ENCODE results near the gene TTYH3. TPM values are rescaled to one million over a fixed set of nuclear protein-coding genes. Genes with fewer than 3 reads are reported as not detected.

TTYH3 gene
- total and polyA plus RNA-seq, 2 of the 8 experiments (the other 6 are each of a cell fraction or from before 2014, with no cell fraction given): 66.2 to 169 TPM

- 77% methylated on average over 4 of the region's 4 CpGs; no CpG with 5 or more reads in 1 of the 2 experiments for WGBS, 2 experiments (ENCODE audit: extremely low coverage in 1 of 2, insufficient coverage in 1 of 2, insufficient read length in 1 of 2, insufficient replicate concordance in 2 of 2, low coverage in 1 of 2, low lambda C conversion rate in 2 of 2, missing lambda C conversion rate in 1 of 2)
- Histone ChIP-seq H3K36me3 (ENCODE audit: control insufficient read depth in 2 of 4, insufficient read depth in 4 of 4, low read length in 3 of 4) (peaks cover 0 to 22% (median 3%) of the 10 kb centered on the region in 4 experiments; a peak in 4 of 8 replicates), H3K23ac (ENCODE audit: insufficient read length) (no peak overlapping the region), H3K4me1 (replicated peaks in 1 of 4; ENCODE audit: control insufficient read depth in 3 of 4, insufficient read depth in 4 of 4, low read length in 3 of 4) (peaks cover 0 to 4% (median under 1%) of the 10 kb centered on the region in 4 experiments; a peak in 2 of 7 replicates), H3K14ac (ENCODE audit: insufficient read length) (no peak overlapping the region), H3K4me3 (ENCODE audit: extremely low read depth in 1 of 4, insufficient read depth in 2 of 4, low read depth in 3 of 4, low read length in 4 of 4) (no peak overlapping the region), H3K56ac (replicated peaks; ENCODE audit: insufficient read length, low read depth, low read length) (no peak overlapping the region), H3K4ac (replicated peaks; ENCODE audit: insufficient read length, low read depth, low read length) (no peak overlapping the region), H2BK5ac (ENCODE audit: low read depth, low read length) (no peak overlapping the region), H3K18ac (ENCODE audit: extremely low read depth, low read length) (no peak overlapping the region), H3K23me2 (ENCODE audit: low read depth, low read length) (no peaks in the 10 kb centered on the region), H2AFZ (ENCODE audit: low read length) (no peak overlapping the region), H2AK5ac (ENCODE audit: low read depth, low read length) (no peak overlapping the region), H4K20me1 (replicated peaks in 1 of 2; ENCODE audit: control insufficient read depth in 1 of 2, insufficient read depth in 2 of 2, low read length in 2 of 2) (peaks cover 0 to 12% of the 10 kb centered on the region in 2 experiments), H3K27ac (ENCODE audit: low read depth, low read length) (no peak overlapping the region; the same call in 1 of the 2 replicates), H3K27me3 (replicated peaks in 1 of 4; ENCODE audit: control insufficient read depth in 3 of 4, extremely low read depth in 1 of 4, insufficient read depth in 3 of 4, low read length in 3 of 4) (peaks cover 0 to 4% (median 0%) of the 10 kb centered on the region in 4 experiments; a peak in 1 of 7 replicates), H4K5ac (ENCODE audit: insufficient read length, low read depth, low read length) (no peak overlapping the region), H2BK12ac (ENCODE audit: low read depth, low read length) (no peak overlapping the region), H3K9me3 (ENCODE audit: insufficient read depth in 2 of 2, low read depth in 1 of 2, low read length in 1 of 2) (peaks cover 0 to 4% of the 10 kb centered on the region in 2 experiments; a peak in 2 of 4 replicates), H3K4me2 (ENCODE audit: insufficient read depth in 1 of 2, low read depth in 2 of 2, low read length in 2 of 2) (no peak overlapping the region), H4K8ac (ENCODE audit: extremely low read depth, insufficient read depth, low read length) (peak overlapping the region; percentile 51; the same call in 1 of the 2 replicates), H2BK20ac (ENCODE audit: low read length) (no peak overlapping the region), H2BK120ac (replicated peaks; ENCODE audit: low read depth, low read length) (no peak overlapping the region), H4K91ac (replicated peaks; ENCODE audit: insufficient read length, low read length) (no peak overlapping the region), H3K79me2 (ENCODE audit: control insufficient read depth in 1 of 2, insufficient read depth in 2 of 2, low read length in 2 of 2) (no peaks in the 10 kb centered on the region), H3K9ac (replicated peaks in 1 of 4; ENCODE audit: extremely low read depth in 1 of 4, low read depth in 3 of 4, low read length in 3 of 4) (no peak overlapping the region), H2BK15ac (ENCODE audit: low read length) (no peak overlapping the region), H3K79me1 (ENCODE audit: low read depth, low read length) (no peaks in the 10 kb centered on the region)
- FAIRE-seq (no peak), DNase-seq (ENCODE audit: low read depth in 1 of 2, low spot score in 2 of 2) (no peak)
- POLR2A ChIA-PET (ENCODE audit: partially characterized antibody): interaction anchor here (1.1 to 1.3 kb wide), 2 partner anchors 19 to 20 kb away, joined by 4 to 5 read pairs; no protein-coding TSS in a partner anchor
- CTCF ChIA-PET (ENCODE audit: partially characterized antibody): interaction anchor here (0.9 to 1.7 kb wide), 3 partner anchors 10 to 55 kb away, joined by 3 to 7 read pairs (median 6); no protein-coding TSS in a partner anchor
- TF ChIP-seq TBP (IDR thresholded peaks at IDR 0.05; ENCODE audit: low read depth, low read length): no peak
- TF ChIP-seq MAX (IDR thresholded peaks at IDR 0.05): no peak
- TF ChIP-seq CHD2 (IDR thresholded peaks at IDR 0.05; ENCODE audit: low read length): no peak
- TF ChIP-seq JUND (IDR thresholded peaks at IDR 0.05; ENCODE audit: low read length): no peak
- TF ChIP-seq TAF7 (optimal IDR thresholded peaks at IDR 0.05; ENCODE audit: borderline replicate concordance, low read depth, low read length): no peak
- TF ChIP-seq JUN (IDR thresholded peaks at IDR 0.05; ENCODE audit: low read depth, low read length): no peak
- TF ChIP-seq, protein P1, sequence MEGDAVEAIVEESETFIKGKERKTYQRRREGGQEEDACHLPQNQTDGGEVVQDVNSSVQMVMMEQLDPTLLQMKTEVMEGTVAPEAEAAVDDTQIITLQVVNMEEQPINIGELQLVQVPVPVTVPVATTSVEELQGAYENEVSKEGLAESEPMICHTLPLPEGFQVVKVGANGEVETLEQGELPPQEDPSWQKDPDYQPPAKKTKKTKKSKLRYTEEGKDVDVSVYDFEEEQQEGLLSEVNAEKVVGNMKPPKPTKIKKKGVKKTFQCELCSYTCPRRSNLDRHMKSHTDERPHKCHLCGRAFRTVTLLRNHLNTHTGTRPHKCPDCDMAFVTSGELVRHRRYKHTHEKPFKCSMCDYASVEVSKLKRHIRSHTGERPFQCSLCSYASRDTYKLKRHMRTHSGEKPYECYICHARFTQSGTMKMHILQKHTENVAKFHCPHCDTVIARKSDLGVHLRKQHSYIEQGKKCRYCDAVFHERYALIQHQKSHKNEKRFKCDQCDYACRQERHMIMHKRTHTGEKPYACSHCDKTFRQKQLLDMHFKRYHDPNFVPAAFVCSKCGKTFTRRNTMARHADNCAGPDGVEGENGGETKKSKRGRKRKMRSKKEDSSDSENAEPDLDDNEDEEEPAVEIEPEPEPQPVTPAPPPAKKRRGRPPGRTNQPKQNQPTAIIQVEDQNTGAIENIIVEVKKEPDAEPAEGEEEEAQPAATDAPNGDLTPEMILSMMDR (IDR thresholded peaks at IDR 0.05; ENCODE audit: control extremely low read depth in 1 of 3, insufficient read depth in 1 of 3, low read depth in 1 of 3, low read length in 3 of 3): no peak
These were observed 32.2 kb downstream of the TTYH3 start for GRCh38 chr7:2663960-2664359.

Measured in H1 (cell line).